ENCODE results near the gene HPSE2. TPM values are rescaled to one million over a fixed set of nuclear protein-coding genes. Genes with fewer than 3 reads are reported as not detected.

HPSE2 gene
- not detected in 2 replicates for total RNA-seq

GRCh38 chr10:99235658-99236626 is at the start of gene HPSE2:
Gene HPSE2, minus strand, starts transcription at chr10:99235852.

GRCh38 chr10:98446661-98447221 is 788.9 kb downstream of the HPSE2 start, which contains the start of gene HPS1:
Gene HPS1, minus strand, starts transcription at chr10:98446935. Its CDS starts 3,695 bp downstream, at chr10:98443240.

GRCh38 chr10:98414932-98415730 is 820.5 kb downstream of the HPSE2 start, which contains the start of gene PYROXD2:
Gene PYROXD2, minus strand, starts transcription at chr10:98415182. Its CDS starts 47 bp downstream, at chr10:98415135.

Other genes starting within 250 kb of the HPSE2 start
- under 0.01 and 0.28 TPM in 2 replicates for gene CNNM1, start 93.5 kb upstream of the HPSE2 start, total RNA-seq
- gene GOT1, start 194.8 kb upstream of the HPSE2 start, total RNA-seq: 16.1 and 38.3 TPM in 2 replicates

Measured in regular cardiac myocyte (primary cell).